CD4-positive, alpha-beta T cell treated with Interleukin-15 for 4 hours (primary cell): ENCODE data around the gene STK40.

Experiments used
- DNase-seq: peaks from one replicate; pipeline ENCODE4 v3.0.0-alpha.2; 2020; ENCODE audit warnings: low spot score

Gene STK40

GRCh38 chr1:36369061-36369861 is 16.5 kb downstream of the STK40 start:
- peak; percentile 81 for DNase-seq

GRCh38 chr1:36367798-36368197 is 17.9 kb downstream of the STK40 start:
- DNase-seq: no peak

GRCh38 chr1:36367066-36367465 is 18.7 kb downstream of the STK40 start:
- peak; percentile 30 for DNase-seq

GRCh38 chr1:36366091-36366661 is 19.5 kb downstream of the STK40 start:
- peak; percentile 53 for DNase-seq

- DNase-seq: no peak
Measured at GRCh38 chr1:36365381-36365780, 20.3 kb downstream of the STK40 start.

GRCh38 chr1:36359911-36360550 is 25.7 kb downstream of the STK40 start:
- peak; percentile 32 for DNase-seq

GRCh38 chr1:36359383-36359782 is 26.3 kb downstream of the STK40 start:
- no peak for DNase-seq

GRCh38 chr1:36358514-36359084 is 27.1 kb downstream of the STK40 start:
- no peak for DNase-seq

GRCh38 chr1:36355811-36356210 is 29.9 kb downstream of the STK40 start:
- no peak for DNase-seq

GRCh38 chr1:36354486-36354885 is 31.2 kb downstream of the STK40 start:
- DNase-seq: no peak

GRCh38 chr1:36352910-36353878 is 32.5 kb downstream of the STK40 start:
- DNase-seq: no peak

- DNase-seq: no peak
Measured at GRCh38 chr1:36352125-36352909, 33.4 kb downstream of the STK40 start.

GRCh38 chr1:36351227-36351977 is 34.3 kb downstream of the STK40 start:
- no peak for DNase-seq

- DNase-seq: peak; percentile 55
Measured at GRCh38 chr1:36350659-36351226, 35.0 kb downstream of the STK40 start.

- DNase-seq: no peak
Measured at GRCh38 chr1:36349839-36350238, 35.9 kb downstream of the STK40 start.

- DNase-seq: no peak
Measured at GRCh38 chr1:36349241-36349671, 36.5 kb downstream of the STK40 start.

- no peak for DNase-seq
Measured at GRCh38 chr1:36346741-36347370, 38.9 kb downstream of the STK40 start.

GRCh38 chr1:36345353-36345752 is 40.4 kb downstream of the STK40 start:
- no peak for DNase-seq

- no peak for DNase-seq
Measured at GRCh38 chr1:36344395-36344680, 41.4 kb downstream of the STK40 start.
